H1 (cell line): ENCODE data around the gene DDB1. TPM values are rescaled to one million over a fixed set of nuclear protein-coding genes. Genes with fewer than 3 reads are reported as not detected.
A peak's percentile ranks its signal among the peaks of the same experiment; 100 is the strongest.

Source experiments
- CTCF ChIA-PET: fragments of 300-600 bp; sonication (Branson Sonifier 250); formaldehyde crosslinking; loops from one replicate; lab custom pipeline; 2021; ENCODE audit not compliant: partially characterized antibody; lab: Charles Lee
- POLR2A ChIA-PET: fragments of 300-600 bp; sonication (Branson Sonifier 250); formaldehyde crosslinking; loops from one replicate; lab custom pipeline; 2021; ENCODE audit warnings: inconsistent platforms; ENCODE audit not compliant: partially characterized antibody; lab: Charles Lee
- DNase-seq, 2 experiments: peaks; one replicate each; pipeline versions ENCODE4 v3.0.0 to v3.0.0-alpha.2; 2010 to 2022; ENCODE audit warnings: low spot score in 2 of 2, low read depth in 1 of 2, mixed read lengths in 1 of 2
- FAIRE-seq: peaks from 2 replicates; lab custom pipeline; 2011; peaks lifted over from hg19 to GRCh38; lab: Jason Lieb, UNC
- H2AFZ ChIP-seq: 2 replicates; pipeline ENCODE4 v1.8.1; 2012; ENCODE audit warnings: low read length, inconsistent platforms
- H2AK5ac ChIP-seq: 2 replicates; pipeline ENCODE4 v1.6.1; 2013; ENCODE audit warnings: low read depth, low read length
- H2BK120ac ChIP-seq: replicated peaks from 2 replicates; pipeline ENCODE3; 2013; ENCODE audit warnings: low read depth, low read length, inconsistent platforms
- H2BK12ac ChIP-seq: 2 replicates; pipeline ENCODE4 v1.6.1; 2013; ENCODE audit warnings: low read depth, low read length
- H2BK15ac ChIP-seq: 2 replicates; pipeline ENCODE4 v1.6.1; 2013; ENCODE audit warnings: low read length
- H2BK20ac ChIP-seq: 2 replicates; pipeline ENCODE4 v1.6.1; 2013; ENCODE audit warnings: low read length
- H2BK5ac ChIP-seq: 2 replicates; pipeline ENCODE4 v1.6.1; 2013; ENCODE audit warnings: low read depth, low read length
- H3K14ac ChIP-seq: 2 replicates; pipeline ENCODE4 v1.6.1; 2013; ENCODE audit warnings: inconsistent platforms; ENCODE audit not compliant: insufficient read length
- H3K18ac ChIP-seq: 2 replicates; pipeline ENCODE4 v1.6.1; 2013; ENCODE audit warnings: low read length; ENCODE audit errors: extremely low read depth
- H3K23ac ChIP-seq: 2 replicates; pipeline ENCODE4 v1.6.1; 2013; ENCODE audit warnings: inconsistent platforms; ENCODE audit not compliant: insufficient read length
- H3K23me2 ChIP-seq: 2 replicates; pipeline ENCODE4 v1.6.1; 2013; ENCODE audit warnings: low read depth, low read length
- H3K27ac ChIP-seq: 2 replicates; pipeline ENCODE4 v1.6.1; 2011; ENCODE audit warnings: low read depth, low read length, inconsistent platforms
- H3K27me3 ChIP-seq, 4 experiments: replicated peaks in 1 of 4; 1 replicate in 1 of 4; 2 replicates in 3 of 4; pipeline versions ENCODE4 v1.6.1 to v1.8.1; 2011 to 2013; ENCODE audit warnings: low read length in 3 of 4, mild to moderate bottlenecking in 3 of 4, inconsistent platforms in 2 of 4, mixed read lengths in 2 of 4, moderate library complexity in 1 of 4; ENCODE audit not compliant: control insufficient read depth in 3 of 4, insufficient read depth in 3 of 4; ENCODE audit errors: extremely low read depth in 1 of 4
- H3K36me3 ChIP-seq, 4 experiments: 2 replicates each; pipeline versions ENCODE4 v1.6.1 to v1.8.1; 2011 to 2013; ENCODE audit warnings: mild to moderate bottlenecking in 4 of 4, low read length in 3 of 4, moderate library complexity in 2 of 4, control low read depth in 1 of 4, inconsistent platforms in 1 of 4; ENCODE audit not compliant: insufficient read depth in 4 of 4, control insufficient read depth in 2 of 4
- H3K4ac ChIP-seq: replicated peaks from 2 replicates; pipeline ENCODE3; 2013; ENCODE audit warnings: low read length, low read depth, mixed read lengths, inconsistent platforms; ENCODE audit not compliant: insufficient read length
- H3K4me1 ChIP-seq, 4 experiments: replicated peaks in 1 of 4; 1 replicate in 1 of 4; 2 replicates in 3 of 4; pipeline versions ENCODE4 v1.6.1 to v1.8.1; 2011 to 2013; ENCODE audit warnings: low read length in 3 of 4, inconsistent platforms in 2 of 4, mixed read lengths in 1 of 4; ENCODE audit not compliant: insufficient read depth in 4 of 4, control insufficient read depth in 3 of 4
- H3K4me2 ChIP-seq, 2 experiments: 2 replicates each; pipeline versions ENCODE4 v1.6.1 to v1.8.1; 2011 to 2013; ENCODE audit warnings: low read depth in 2 of 2, low read length in 2 of 2, control low read depth in 1 of 2, inconsistent platforms in 1 of 2, mild to moderate bottlenecking in 1 of 2; ENCODE audit not compliant: insufficient read depth in 1 of 2
- H3K4me3 ChIP-seq, 4 experiments: fragments of 200-600, 300-600 bp in 1 of 4; sonication (generic), shearing (Covaris generic), sonication (Bioruptor Twin) in 1 of 4; 2 replicates each; pipeline versions ENCODE4 v1.5.1 to v1.8.1; 2011 to 2016; ENCODE audit warnings: low read length in 4 of 4, low read depth in 3 of 4, control low read depth in 2 of 4, inconsistent platforms in 2 of 4, mild to moderate bottlenecking in 2 of 4, mixed read lengths in 1 of 4, moderate library complexity in 1 of 4; ENCODE audit not compliant: insufficient read depth in 2 of 4; ENCODE audit errors: extremely low read depth in 1 of 4
- H3K56ac ChIP-seq: replicated peaks from 2 replicates; pipeline ENCODE3; 2013; ENCODE audit warnings: low read depth, mild to moderate bottlenecking, mixed read lengths, low read length, inconsistent platforms; ENCODE audit not compliant: insufficient read length
- H3K79me1 ChIP-seq: 2 replicates; pipeline ENCODE4 v1.6.1; 2013; ENCODE audit warnings: low read depth, low read length, control low read depth
- H3K79me2 ChIP-seq, 2 experiments: 2 replicates each; pipeline versions ENCODE4 v1.6.1 to v1.8.1; 2012 to 2013; ENCODE audit warnings: low read length in 2 of 2, mild to moderate bottlenecking in 2 of 2, inconsistent platforms in 1 of 2; ENCODE audit not compliant: insufficient read depth in 2 of 2, control insufficient read depth in 1 of 2
- H3K9ac ChIP-seq, 4 experiments: replicated peaks in 1 of 4; 1 replicate in 1 of 4; 2 replicates in 3 of 4; pipeline versions ENCODE4 v1.6.1 to v1.8.1; 2011 to 2013; ENCODE audit warnings: low read depth in 3 of 4, low read length in 3 of 4, control low read depth in 2 of 4, mild to moderate bottlenecking in 2 of 4, moderate library complexity in 2 of 4, inconsistent platforms in 1 of 4; ENCODE audit errors: extremely low read depth in 1 of 4
- H3K9me3 ChIP-seq, 2 experiments: 2 replicates each; pipeline versions ENCODE4 v1.6.1 to v1.8.1; 2012 to 2013; ENCODE audit warnings: mild to moderate bottlenecking in 2 of 2, moderate library complexity in 2 of 2, control low read depth in 1 of 2, inconsistent platforms in 1 of 2, low read depth in 1 of 2, low read length in 1 of 2, mixed read lengths in 1 of 2; ENCODE audit not compliant: insufficient read depth in 2 of 2
- H4K20me1 ChIP-seq, 2 experiments: replicated peaks in 1 of 2; 2 replicates each; pipeline versions ENCODE3 to v1.8.1; 2011 to 2013; ENCODE audit warnings: inconsistent platforms in 2 of 2, low read length in 2 of 2, mild to moderate bottlenecking in 1 of 2; ENCODE audit not compliant: insufficient read depth in 2 of 2, control insufficient read depth in 1 of 2
- H4K5ac ChIP-seq: 2 replicates; pipeline ENCODE4 v1.6.1; 2013; ENCODE audit warnings: low read length, low read depth, mixed read lengths, inconsistent platforms; ENCODE audit not compliant: insufficient read length
- H4K8ac ChIP-seq: 2 replicates; pipeline ENCODE4 v1.8.0; 2013; ENCODE audit warnings: mild to moderate bottlenecking, moderate library complexity, low read length, inconsistent platforms; ENCODE audit not compliant: insufficient read depth; ENCODE audit errors: extremely low read depth
- H4K91ac ChIP-seq: replicated peaks from 2 replicates; pipeline ENCODE3; 2013; ENCODE audit warnings: low read length, mixed read lengths, inconsistent platforms; ENCODE audit not compliant: insufficient read length
- HDAC2 ChIP-seq, 2 experiments: fragments of 300-600 bp in 1 of 2; sonication (generic) in 1 of 2; IDR thresholded peaks; 2 replicates each; pipeline ENCODE4 v1.6.1; 2011 to 2012; ENCODE audit warnings: low read depth in 2 of 2, low read length in 2 of 2, mild to moderate bottlenecking in 2 of 2, moderate library complexity in 2 of 2, borderline replicate concordance in 1 of 2, inconsistent platforms in 1 of 2
- KDM4A ChIP-seq: IDR thresholded peaks from one replicate; pipeline ENCODE4 v1.7.1; 2012; ENCODE audit warnings: low read depth, mild to moderate bottlenecking, moderate library complexity, low read length, inconsistent platforms; ENCODE audit not compliant: severe bottlenecking
- SAP30 ChIP-seq: fragments of 300-600 bp; sonication (generic); IDR thresholded peaks from 2 replicates; pipeline ENCODE4 v1.7.1; 2012; ENCODE audit warnings: low read length, moderate library complexity, mild to moderate bottlenecking, inconsistent platforms; ENCODE audit not compliant: insufficient read depth, insufficient replicate concordance
- SIRT6 ChIP-seq: IDR thresholded peaks from one replicate; pipeline ENCODE4 v1.7.1; 2012; ENCODE audit warnings: low read length, inconsistent platforms
- WGBS, 2 experiments: shearing (Covaris generic) in 1 of 2; methylation state at CpG; one replicate each; pipeline versions ENCODE4 v1.1.6 to v1.1.7; 2013 to 2015; ENCODE audit warnings: low lambda C conversion rate in 2 of 2, mixed read lengths in 2 of 2, inconsistent platforms in 1 of 2, low coverage in 1 of 2, missing lambda C conversion rate in 1 of 2; ENCODE audit not compliant: insufficient replicate concordance in 2 of 2, insufficient coverage in 1 of 2, insufficient read length in 1 of 2; ENCODE audit errors: extremely low coverage in 1 of 2, missing lambda C conversion rate in 1 of 2; 5-methylcytosine and 5-hydroxymethylcytosine counted together
- polyA plus RNA-seq, 7 experiments: library from polyadenylated mRNA; depleted of rRNA in 3 of 7; stranded (reverse) in 5 of 7; unstranded in 2 of 7; fragments of >200 nt in 5 of 7; fragments of 200-250 nt in 2 of 7; gene quantifications; 1 replicate in 5 of 7; 2 replicates in 1 of 7; 4 replicates in 1 of 7; pipeline versions ENCODE4 v1.2.1 to v1.2.3, GENCODE V29; 2011 to 2013; ENCODE audit warnings: missing spikeins in 2 of 7, mixed read lengths in 2 of 7
- total RNA-seq: library from RNA; stranded (reverse); fragmentation: NEBNext Ultra II Directional; extraction: Animal tissue kit (Norgen Biotek cat#: 25700); gene quantifications from 2 replicates; pipeline ENCODE4 v1.2.1, GENCODE V29; 2021

DDB1 gene
- total and polyA plus RNA-seq, 2 of the 8 experiments (the other 6 are each of a cell fraction or from before 2014, with no cell fraction given) = 275 to 306 TPM

DNA sequence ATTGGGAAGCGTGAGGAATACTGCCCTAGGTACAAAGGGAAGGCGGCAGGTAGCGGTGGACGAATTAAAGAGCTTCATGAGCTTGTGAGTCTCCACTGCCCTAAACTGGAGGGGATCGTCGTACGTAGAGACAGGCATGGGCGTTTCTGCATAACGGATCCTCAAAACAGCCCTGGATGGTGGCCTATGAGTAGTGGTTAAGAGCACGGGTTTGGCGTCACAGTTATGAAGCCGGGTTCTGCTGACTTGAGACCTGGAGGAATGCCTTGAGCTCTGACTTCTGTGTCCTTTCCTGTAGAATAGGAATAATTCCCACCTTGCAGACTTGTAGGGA lies 29.6 kb upstream of the DDB1 start:
- H2BK15ac ChIP-seq = peak overlapping the region; percentile 72; the same call in 1 of the 2 replicates
- DNase-seq (no peak), FAIRE-seq (no peak)
- H3K9ac ChIP-seq = peak overlapping the region; percentile 94 to 100 (median 99)
- H2BK12ac ChIP-seq = peak overlapping the region; percentile 84
- peak overlapping the region; percentile 87; the same call in 1 of the 2 replicates for H3K18ac ChIP-seq
- H4K91ac ChIP-seq = peak overlapping the region; percentile 12
- peak overlapping the region; percentile 88 to 94 for H3K4me2 ChIP-seq
- H3K9me3 ChIP-seq = no peaks in the 10 kb centered on the region
- CTCF ChIA-PET = interaction anchor here (0.8 to 22.8 kb wide), 7 partner anchors 12 to 154 kb away, joined by 3 to 255 read pairs (median 8); partner anchors contain the start of genes DDB1, TKFC and TMEM216
- H4K5ac ChIP-seq = peak overlapping the region; percentile 11
- peak overlapping the region; percentile 16; the same call in 1 of the 2 replicates for H2AFZ ChIP-seq
- 0 out of 2 replicates have a peak overlapping the region, but pooled peaks have one; percentile 85 for H2AK5ac ChIP-seq
- no peaks in the 10 kb centered on the region for H4K20me1 ChIP-seq
- no peak overlapping the region for H2BK120ac ChIP-seq
- H3K27ac ChIP-seq = peak overlapping the region; percentile 100; the same call in 1 of the 2 replicates
- no peaks in the 10 kb centered on the region for H3K27me3 ChIP-seq
- peak overlapping the region; percentile 78; the same call in 1 of the 2 replicates for H2BK5ac ChIP-seq
- peaks cover 14% of the 10 kb centered on the region for H3K23me2 ChIP-seq
- H3K79me2 ChIP-seq = peaks cover 3 to 23% of the 10 kb centered on the region in 2 experiments
- 3% methylated on average over 12 of the region's 12 CpGs; no CpG with 5 or more reads in 1 of the 2 experiments for WGBS, 2 experiments
- H3K36me3 ChIP-seq = peaks cover 15 to 35% (median 28%) of the 10 kb centered on the region in 4 experiments
- peak; percentile 54 for TF ChIP-seq SAP30
- TF ChIP-seq SIRT6 = no peak
- 0 out of 4 replicates have a peak, but pooled peaks of 1 of the 2 experiments have one; percentile 16 for TF ChIP-seq HDAC2 (IDR thresholded peaks at IDR 0.05; ENCODE audit: borderline replicate concordance in 1 of 2, low read depth in 2 of 2, low read length in 2 of 2)
- peak; percentile 25 for TF ChIP-seq KDM4A
- TF ChIP-seq, all 59 proteins: peak for 3
- Histone ChIP-seq H2BK20ac (no peak overlapping the region), H3K4me1 (no peaks in the 10 kb centered on the region), H3K56ac (no peak overlapping the region), H3K23ac (no peak overlapping the region), H3K79me1 (peaks cover 3% of the 10 kb centered on the region), H4K8ac (peak overlapping the region; percentile 19; the same call in 1 of the 2 replicates), H3K4ac (peak overlapping the region; percentile 15), H3K14ac (no peak overlapping the region), H3K4me3 (peak overlapping the region; percentile 77 to 100 (median 86))
- POLR2A ChIA-PET = interaction anchor here (0.6 to 39.7 kb wide), 27 partner anchors 8 to 435 kb away, joined by 3 to 1106 read pairs (median 5); partner anchors contain the start of genes CPSF7, CYB561A3, DDB1 and SDHAF2
